ENCODE results near the gene SLC15A5.

The SLC15A5 gene

DNA sequence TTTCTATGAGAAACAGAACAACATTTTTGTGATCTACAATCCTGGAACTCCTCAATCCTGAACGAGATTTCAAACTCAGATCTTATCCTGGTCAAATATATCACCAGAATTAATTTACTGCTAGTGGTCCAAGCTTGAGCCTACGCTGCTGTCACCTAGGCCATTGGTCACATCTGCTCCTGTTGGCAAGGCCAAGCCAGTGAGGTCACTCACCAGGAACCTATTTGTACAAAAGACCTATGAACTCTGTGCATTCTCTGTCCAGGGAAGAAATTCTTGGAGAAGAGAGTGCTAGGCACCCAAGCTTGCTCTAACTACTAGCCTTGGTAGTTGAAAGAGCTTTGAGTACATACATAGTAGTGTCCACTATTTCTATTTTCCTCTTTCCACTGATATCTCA lies 106.1 kb downstream of the SLC15A5 start:
- no peak for DNase-seq

DNA sequence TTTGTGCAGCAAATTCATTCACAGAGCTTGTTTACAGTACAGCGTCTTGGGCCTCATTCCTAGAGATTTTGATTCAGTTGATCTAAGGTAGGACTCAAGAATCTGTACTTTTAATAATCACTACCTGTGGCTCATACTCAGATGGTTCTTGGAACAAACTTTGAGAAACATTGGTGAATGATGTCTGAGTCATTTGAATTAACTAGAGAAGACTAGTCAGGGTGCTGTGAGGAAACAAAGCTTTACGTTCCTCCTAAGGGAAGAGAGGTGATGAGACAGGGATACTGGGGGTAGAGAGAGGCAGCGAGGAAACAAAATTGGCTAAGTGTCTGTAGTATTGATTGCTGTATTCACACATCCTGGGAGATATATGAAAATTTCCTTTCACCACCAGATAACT lies 109.4 kb downstream of the SLC15A5 start:
- no peak for DNase-seq

DNA sequence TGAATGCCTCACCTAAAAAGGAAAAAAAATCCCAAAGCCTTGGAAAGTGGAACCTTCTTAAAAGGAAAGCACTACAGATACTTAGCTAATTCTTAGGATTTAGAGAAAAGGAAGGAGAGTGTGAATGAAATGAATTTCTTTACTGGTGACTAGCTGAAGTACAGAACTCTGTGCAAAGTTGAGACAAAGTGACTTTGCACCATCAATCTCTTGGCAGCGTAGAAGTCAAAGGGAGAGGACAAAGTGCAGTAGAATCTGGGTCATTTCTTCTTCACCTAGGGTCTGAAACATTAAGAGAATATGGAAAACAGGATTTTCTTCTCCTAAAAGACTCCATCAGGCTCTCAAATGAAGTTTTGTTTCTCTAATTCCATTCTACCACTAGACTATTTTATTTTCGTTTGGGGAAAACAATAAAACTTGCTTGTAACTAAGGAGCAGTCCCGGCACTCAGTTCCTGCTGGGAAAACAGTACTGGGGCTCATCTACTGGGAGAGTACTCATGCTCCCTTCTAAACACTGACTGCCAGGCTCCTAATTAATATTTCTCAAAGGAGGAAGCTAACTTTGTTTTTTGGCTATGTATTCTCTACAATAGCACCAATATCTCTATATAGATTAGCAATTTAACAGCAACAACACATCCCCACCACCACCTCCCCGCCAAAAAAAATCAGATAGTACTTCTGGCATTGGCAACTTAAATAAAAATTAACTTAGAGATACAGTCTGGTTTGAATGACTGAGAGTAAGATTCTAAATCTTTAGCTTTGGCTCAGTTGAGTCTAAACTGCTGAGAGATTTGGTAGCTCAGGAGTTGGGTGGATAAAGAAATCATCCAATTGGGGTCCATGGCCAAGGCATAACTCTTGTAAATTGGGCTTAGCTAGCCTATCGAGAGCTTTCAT lies 110.7 kb downstream of the SLC15A5 start:
- no peak for DNase-seq

DNA sequence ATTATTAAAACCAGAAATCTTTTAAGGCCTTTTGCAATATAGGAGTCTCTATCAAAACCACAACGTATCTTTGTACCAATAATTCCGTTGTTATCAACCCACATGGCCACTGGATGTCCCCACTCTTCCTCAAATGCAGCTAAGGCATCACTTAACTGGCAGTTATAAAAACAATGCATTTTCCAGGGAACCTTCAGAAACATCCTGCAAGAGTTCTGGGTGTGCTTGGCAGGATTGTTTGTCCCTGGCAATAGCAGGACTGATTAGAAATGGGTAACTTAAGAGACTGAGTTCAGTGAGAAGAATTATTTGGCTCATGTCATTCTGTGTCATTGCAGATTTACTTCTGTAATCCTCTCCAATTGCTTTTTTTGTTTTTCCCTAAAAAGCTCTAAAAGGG lies 112.0 kb downstream of the SLC15A5 start:
- no peak for DNase-seq

DNA sequence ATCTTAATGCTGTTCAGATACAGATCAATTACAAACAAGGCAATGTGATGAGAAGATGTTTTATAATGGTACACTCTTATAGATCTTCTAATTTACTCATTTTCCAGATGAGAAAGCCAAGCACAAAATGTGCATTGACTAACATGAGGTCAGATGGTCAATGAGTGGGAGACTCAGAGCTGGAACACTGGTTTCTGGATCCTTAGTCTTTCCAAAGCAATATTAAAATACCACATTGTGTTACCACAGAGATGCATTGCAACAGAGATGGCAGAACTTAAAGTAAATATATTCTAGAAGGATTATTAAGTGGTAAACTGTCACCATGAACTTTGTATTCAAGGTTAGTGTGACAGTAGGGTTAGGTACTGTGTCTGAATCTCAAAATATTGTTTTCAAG lies 113.6 kb downstream of the SLC15A5 start:
- no peak for DNase-seq

DNA sequence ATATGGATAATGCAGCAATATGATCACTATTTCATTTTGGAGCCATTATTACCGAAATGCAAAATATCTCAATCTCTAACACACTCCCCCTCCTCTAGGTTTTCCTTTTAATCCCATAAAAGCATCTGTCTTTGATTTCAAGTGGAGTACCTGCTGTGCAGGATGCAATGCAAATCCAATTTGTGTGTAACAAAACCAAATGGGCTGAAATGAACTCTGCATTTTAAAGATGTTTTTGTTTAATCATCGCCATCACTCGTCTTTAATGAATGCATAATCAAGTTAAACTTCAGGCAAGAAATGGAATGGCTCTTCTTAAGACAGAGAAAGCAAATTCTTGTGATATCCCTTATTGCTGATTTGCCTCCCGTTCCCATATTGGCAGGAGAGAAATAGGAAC lies 114.3 kb downstream of the SLC15A5 start:
- DNase-seq = no peak

DNA sequence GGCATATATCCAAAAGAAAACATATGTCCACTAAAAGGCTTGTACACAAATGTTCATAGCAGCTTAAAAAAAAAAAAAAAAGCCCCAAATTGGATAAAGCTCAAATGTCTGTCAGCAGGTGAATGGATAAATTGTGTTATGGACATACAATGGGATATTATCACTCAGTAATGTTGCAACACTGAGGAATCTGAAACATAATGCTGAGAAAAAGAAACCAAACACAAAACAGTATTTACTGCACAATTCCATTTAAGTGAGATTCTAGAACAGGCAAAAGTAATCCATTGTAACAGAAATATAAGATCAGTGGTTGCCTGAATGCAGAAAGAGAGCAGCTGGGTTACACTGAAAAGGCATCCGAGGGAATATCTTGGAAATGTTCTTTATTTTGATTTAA lies 117.9 kb downstream of the SLC15A5 start:
- DNase-seq = no peak

DNA sequence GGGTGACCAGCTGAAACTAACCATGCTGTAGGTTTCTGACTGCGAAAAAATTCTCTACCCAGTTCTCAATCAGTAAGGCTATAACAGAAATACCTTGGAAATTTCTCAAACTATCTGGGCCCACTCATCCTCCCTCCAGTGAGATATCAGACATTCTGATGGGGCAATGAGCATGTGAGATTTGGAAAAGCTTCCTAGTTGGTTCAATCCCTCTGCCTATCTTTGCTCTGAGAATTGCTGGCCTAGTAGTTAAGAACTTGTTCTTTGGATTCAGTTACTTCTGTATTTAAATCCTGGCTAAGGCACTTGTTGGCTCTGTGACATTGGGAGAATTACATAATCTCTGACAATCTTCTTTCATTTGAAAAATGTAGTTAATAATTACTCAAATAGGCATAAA lies 119.4 kb downstream of the SLC15A5 start:
- no peak for DNase-seq

DNA sequence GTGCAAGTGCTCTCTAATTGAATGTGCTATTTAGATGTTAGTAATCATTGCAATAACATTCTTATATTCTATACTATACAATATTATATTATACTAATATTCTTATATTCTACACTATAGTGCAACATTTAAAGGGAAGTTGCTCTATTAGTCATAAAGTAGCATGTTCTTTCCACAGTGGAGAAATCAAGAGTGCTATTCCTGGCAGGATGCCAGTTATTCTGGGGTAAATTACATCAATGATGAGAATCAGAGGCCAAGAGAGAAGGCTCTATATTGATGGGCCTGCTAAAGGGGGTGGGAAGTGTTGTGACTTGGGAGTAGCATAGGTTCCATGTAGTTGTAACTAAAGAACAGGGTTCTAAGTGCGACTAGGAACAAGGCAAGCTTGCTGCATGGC lies 121.5 kb downstream of the SLC15A5 start:
- no peak for DNase-seq

DNA sequence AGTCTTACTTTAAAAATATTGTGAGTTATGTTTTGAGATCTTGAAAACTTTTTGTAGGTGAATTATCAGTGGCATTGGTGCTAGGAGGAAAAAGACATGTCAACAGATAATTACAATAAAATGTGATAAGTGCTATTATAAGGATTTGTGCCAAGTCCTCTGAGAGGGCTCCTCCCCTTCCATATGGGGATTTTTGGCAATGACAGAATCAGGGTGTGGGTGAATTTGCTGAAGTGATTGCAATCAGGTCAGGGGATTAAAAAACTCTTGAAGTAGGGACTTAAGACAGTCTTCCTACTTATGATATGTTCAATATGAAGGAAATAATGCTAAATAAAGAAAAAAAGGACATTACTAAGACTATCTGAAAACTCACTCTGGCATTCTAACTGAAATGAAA lies 122.5 kb downstream of the SLC15A5 start:
- DNase-seq = no peak

DNA sequence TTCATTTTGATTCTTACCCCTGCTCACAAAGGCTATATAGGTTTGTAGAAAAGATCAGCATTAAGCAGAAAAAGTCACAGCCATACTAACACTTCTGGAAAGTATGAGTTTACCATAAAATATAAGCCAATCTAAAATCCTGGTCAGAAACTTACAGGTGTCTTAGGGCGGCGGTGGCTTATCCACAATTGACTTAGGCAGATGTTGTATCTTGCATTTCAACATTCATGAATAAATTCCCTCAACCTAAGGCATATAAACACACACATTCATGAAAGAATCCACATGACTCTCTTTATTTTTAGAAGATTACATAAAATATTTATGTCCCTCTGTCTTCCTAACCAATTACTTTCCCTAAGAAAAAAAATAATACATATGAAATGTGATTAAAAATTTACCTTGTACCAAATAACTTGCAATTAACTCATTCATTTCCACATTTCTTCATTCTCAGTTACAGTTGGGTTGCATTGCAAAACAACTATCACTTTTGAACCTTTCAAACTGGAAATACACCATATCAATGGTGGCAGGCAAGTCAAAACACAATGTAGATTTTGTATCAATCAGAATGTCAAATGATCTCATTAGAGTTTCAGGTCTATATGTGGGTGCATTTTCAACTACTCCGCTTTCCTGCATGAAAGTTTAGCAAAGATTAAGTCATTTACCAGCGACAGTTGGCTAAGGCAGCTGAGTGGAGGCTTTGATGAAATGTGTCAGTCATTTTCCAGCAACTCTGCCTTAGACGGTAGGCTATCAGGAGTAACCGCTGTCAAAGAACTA lies 124.4 kb downstream of the SLC15A5 start:
- DNase-seq = no peak

DNA sequence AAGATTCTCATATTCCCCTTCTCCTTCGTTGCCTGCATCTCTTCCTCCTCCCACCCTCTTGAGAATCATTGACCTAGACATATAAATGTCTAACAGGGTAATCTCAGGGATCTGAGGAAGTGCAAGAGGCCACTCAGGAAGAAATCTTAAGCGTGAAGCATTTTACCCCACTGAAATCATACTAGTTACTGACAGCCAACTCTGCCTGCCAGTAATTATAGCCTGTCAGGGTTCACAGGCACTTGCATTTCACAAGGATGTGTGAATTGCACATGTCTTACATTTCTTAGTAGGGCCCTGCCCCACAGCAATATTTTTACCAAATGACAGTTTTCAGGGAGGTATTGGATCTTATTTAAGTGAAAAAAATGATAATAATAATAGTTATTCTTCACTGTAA lies 127.2 kb downstream of the SLC15A5 start:
- DNase-seq = no peak

DNA sequence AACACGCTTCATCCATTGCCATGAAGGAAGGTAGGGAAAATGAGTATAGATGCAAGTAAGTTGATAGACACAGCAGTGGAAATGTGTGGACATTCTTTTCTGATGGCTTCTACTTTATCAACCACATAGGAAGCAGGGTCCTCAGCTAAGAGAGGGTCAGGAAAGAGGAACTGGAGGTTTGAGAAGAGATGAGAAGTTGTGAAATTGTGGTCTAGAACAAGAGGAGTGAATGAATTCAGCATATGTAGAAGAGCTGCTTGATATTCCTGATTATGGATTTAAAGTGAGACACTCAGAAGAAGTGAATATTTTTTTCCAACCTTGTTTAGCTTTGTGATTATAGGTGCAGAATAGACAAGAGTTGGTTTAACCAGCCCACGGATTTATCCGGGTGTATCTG lies 128.5 kb downstream of the SLC15A5 start:
- no peak for DNase-seq
